GM19238 (cell line): ENCODE results near the gene ZBTB18.

ENCODE experiments used
- DNase-seq: peaks from one replicate; pipeline ENCODE4 v3.0.0; 2011; ENCODE audit warnings: low spot score; ENCODE audit not compliant: insufficient read length

Gene ZBTB18

DNA sequence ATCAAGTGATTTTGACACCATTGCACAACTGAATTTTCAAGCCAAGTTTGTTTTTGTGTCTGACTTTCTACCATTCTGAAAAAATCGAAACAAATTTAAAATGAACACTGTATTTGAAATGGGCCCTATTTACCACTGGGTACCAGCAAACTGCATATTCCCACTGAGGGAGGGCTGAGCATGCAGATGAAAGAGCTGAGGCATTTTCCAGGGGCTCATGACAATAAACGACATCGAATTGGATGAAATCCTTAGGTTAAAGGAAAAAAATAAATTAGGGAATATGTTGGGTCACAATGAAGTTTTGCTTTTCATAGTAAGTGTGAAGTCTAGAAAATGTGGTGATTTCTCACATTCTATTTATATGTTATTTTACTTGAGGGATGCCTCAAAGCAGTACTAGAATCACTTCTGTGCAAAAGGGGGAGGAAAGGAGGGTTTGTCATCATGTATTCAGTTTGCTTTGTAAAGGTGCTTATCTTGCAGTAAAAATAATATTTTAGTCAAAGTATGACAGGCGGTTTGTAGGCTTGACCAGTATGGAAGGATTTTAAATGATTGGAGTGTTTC lies 11.2 kb downstream of the ZBTB18 start:
- no peak for DNase-seq

DNA sequence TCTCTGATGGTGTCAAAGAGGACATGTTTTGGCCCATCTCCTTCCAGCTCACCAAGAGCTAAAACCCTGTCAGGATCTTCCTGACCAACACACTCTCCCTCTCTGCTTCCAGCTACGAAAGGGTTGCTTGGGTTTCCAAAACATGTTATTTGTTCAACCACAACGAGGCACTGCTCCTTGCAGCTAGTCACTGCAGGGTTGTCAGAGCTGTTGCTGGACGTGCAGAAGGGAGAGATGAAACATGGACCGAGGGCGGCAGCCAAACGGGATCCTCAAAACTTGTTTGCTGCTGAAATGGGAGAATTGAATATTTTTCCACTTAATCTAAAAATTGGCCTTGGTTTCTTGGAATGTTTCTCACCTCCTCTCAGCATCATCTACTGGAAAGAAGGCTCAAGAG lies 12.4 kb downstream of the ZBTB18 start:
- DNase-seq = no peak

- no peak for DNase-seq
These were observed 13.5 kb downstream of the ZBTB18 start for GRCh38 chr1:244064621-244065020.

- DNase-seq = no peak
These were observed 14.1 kb downstream of the ZBTB18 start for GRCh38 chr1:244065063-244065793.

GRCh38 chr1:244065960-244066388 lies 14.9 kb downstream of the ZBTB18 start:
- DNase-seq = no peak

DNA sequence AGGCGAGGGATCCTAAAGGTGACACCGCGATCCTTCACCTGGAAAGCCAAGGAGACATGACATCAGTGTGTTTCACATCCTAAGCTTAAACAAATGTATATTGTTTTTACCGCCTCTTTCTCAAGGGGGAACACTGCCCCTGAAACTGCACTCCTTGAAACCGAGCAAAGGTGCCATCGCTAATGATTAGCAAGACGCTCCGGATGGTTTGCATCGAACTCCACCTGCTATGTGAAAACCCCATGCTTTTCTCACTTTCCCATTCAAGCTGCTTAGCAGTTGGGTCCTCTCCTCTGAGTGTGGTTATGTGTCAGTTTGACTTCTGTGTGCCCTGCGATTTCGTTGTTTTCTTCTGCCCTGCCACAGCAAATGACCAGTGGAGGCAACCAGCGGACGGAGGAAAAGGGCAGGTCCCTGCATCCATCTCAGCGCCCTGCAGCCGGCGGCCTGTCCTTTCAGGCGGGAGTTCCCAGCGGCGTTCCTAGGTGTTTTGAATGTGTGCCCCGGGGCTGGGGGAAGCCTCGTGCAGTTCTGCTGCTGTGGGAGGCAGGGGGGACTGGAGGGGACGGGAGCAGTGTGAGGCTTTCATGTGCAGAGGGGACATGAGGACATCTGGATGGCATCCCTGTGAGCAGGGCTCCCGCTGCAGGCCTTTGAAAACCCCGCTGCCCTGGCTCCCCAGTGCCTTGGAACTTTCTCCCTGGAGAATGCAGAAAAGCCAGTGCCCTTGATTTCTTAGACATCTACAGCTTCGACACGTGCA lies 16.1 kb downstream of the ZBTB18 start:
- no peak for DNase-seq

DNA sequence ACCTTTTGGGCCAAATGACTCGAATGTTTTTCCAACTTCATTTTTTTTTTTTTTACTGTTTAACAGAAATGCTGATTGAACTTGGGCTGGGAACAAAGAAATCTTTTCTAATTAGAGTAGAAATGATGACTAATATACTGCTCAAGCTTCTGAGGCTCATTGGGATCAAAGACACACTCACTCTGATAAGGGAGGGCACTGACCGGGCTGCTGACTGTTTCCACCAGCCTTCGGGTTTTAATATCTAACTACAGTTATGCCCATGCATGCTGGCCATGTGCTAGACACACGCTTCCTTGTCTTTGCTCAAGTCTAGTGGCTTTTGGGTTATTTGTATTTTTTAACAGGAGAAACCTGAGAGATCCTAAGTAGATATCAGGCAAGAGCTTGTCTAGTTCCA lies 16.8 kb downstream of the ZBTB18 start:
- DNase-seq = no peak

DNA sequence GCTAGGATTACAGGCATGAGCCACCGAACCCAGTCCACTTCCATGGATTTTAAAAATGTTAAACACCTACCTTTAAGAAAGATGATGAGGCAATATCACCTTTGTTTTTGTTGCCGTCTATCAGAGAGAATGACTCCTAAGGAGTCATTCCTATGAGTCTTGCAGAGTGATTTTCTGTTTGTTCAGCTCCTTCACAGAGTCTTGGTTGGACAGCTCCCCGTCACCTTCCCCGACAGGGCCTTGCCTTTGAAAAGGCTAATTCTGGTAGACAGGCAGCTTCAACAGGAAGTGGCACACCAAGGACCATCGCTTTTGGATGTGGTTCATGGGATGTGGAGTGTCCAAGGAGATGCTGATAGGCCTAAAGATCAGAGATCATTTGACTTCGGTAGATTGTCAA lies 17.5 kb downstream of the ZBTB18 start:
- DNase-seq = no peak

- no peak for DNase-seq
These were observed 18.3 kb downstream of the ZBTB18 start for GRCh38 chr1:244069326-244069898.

- no peak for DNase-seq
These were observed 23.6 kb downstream of the ZBTB18 start for GRCh38 chr1:244074559-244075171.

DNA sequence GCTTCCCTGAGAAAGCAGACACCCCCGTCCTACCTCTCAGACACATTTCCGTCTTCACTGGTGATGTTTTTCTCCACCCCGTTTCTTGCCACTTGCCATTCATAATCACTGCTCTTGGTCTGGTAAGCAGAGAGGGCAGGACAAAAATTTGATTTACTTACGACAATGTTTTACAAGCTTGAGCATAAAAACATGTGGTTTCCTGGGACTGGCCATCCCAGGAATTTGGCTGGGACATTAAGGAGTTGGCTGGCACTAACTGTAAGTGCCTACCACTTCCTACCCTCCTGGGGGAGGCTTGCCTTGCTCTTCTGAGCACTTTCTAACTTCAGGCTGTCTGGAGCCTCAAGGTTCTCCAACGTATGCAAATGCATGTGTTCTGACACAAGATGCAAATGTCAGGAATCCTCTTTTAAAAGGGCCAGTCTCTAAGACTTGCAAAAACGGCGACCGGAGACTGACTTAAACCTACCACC lies 24.2 kb downstream of the ZBTB18 start:
- DNase-seq = no peak

DNA sequence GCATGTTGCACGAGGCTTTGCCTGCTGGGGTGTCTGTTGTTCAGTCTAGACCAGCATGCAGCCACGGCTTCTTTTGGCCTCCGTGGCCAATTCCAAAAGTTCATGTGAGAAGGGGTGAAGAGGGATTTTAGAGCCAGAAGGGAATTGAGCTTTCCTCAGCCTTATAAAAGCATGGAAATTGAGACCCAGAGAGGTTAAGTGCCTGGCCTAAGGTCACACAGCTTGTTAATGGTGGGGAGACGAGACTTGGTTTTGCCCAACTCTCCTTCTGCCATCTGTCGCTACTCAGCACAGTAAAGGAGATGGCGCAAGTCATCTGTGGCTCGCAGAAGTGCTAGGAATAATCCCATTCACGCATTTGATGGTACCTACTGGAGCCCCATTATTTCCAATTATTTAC lies 25.7 kb downstream of the ZBTB18 start:
- DNase-seq = no peak

DNA sequence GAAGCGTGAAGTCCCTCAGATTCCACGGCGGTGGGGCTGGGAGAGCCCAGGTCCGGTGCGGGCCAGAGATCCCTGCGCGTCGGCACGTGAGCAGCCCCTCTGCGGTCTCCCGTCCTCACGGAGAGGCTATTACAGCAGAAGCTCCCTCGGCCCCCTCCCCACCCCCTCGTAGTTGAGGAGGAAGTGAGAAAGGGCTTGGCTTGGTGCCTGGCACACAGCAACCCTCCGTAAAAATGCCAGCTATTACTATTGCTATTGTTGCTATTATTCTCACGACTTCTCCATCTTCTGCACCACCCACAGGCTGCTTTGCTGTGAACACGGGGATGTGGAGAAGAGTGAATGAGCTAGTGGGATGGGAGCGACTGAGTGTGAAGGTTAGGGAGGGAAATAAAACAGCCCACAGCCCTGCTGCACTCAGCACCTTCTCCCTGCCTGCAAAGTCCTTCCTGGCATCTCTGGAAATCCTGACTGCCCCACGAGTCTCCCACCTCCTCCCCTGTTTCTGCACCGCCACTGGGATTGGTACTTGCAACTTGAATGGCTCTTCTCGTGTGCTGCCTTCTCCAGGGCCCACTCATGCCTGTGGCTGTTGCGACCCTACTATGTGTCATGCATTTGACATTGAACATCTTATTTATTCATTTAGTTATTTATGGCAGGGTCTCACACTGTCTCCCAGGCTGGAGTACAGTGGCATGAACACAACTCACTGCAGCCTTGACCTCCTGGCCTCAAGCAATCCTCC lies 26.6 kb downstream of the ZBTB18 start:
- DNase-seq = no peak

- no peak for DNase-seq
These were observed 29.4 kb downstream of the ZBTB18 start for GRCh38 chr1:244080343-244080929.

- DNase-seq = no peak
These were observed 31.9 kb downstream of the ZBTB18 start for GRCh38 chr1:244082969-244083368.

DNA sequence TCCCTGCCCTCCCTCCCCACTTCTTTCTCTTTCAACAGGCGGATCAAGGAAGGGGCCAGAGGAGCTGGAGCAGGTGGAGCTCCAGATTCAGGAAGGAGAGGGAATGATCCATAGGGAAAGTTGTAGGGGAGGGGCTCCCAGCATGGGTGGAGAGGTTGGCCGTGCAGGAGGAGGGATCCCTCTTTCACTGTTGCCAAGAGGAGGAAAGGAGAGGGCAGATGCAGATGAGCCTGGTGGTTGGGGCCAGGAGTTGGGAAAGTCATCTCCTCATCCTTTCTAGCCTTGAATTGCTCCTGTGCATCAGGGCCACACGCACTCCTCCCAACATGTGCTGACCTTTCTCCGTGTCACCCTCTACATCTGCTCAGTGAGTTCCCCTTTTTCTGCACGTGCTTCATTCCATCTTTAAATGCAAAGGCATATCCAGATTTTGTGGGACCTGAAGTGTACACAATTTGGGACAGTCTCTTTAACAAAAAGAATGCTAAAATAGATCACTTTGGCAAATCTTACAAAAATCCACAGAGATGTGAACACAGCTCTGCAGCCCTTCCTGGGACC lies 32.4 kb downstream of the ZBTB18 start:
- no peak for DNase-seq

GRCh38 chr1:244084763-244085162 lies 33.7 kb downstream of the ZBTB18 start:
- DNase-seq = no peak

GRCh38 chr1:244085891-244086290 lies 34.8 kb downstream of the ZBTB18 start:
- DNase-seq = no peak

DNA sequence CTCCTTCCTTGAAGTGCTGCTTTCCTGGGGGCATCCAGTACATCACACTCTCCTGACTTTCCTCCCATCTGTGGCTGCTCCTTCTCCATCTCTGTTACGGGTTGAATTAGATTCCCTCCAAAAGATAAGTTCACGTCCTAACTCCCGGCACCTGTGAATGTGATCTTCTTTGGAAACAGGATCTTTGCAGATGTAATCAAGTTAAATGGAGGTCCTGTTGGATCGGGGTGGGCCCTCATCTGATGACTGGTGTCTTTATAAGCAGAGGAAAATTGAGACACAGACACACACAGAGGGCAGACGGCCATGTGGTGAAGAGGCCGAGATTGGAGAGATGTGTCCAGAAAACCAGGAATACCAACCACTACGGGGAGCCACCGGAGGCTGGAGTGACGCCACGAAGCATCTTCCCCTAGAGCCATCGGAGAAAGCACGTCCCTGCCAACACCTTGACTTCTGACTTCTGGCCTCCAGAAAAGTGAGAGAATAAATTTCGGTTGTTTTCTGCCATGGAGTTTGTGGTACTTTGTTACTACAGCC lies 36.0 kb downstream of the ZBTB18 start:
- DNase-seq = no peak

GRCh38 chr1:244087611-244088010 lies 36.5 kb downstream of the ZBTB18 start:
- DNase-seq = no peak
